HG02623 (cell line): ENCODE results near the gene GTF2F2.
"Not testable (repeated sequence)": the region's sequence is repeated elsewhere in the genome, so short reads cannot be mapped to it uniquely, and the experiment has no call there.

Experiments used
- ATAC-seq: cut with Tn5 transposase; IDR thresholded peaks from one replicate; pipeline ENCODE4 v1.9.1; 2021; ENCODE audit warnings: moderate library complexity; ENCODE audit not compliant: unreplicated experiment

The GTF2F2 gene

DNA sequence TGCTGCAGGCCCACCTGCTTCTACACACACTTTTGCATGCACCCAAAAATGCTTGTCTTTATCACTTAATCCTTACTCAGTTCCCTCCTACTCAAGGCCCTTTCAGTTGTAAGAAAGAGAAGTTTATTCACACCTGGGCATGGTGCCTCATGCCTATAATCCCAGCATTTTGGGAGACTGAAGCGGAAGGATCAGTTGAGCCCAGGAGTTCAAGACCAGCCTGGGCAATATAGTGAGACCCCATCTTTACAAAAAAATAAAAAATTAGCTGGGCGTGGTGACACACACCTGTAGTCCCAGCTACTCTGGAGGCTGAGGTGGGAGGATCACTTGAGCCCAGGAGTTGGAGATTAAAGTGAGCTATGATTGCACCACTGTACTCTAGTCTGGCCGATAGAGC is 178.2 kb downstream of the GTF2F2 start:
- ATAC-seq, result not testable (repeated sequence)

DNA sequence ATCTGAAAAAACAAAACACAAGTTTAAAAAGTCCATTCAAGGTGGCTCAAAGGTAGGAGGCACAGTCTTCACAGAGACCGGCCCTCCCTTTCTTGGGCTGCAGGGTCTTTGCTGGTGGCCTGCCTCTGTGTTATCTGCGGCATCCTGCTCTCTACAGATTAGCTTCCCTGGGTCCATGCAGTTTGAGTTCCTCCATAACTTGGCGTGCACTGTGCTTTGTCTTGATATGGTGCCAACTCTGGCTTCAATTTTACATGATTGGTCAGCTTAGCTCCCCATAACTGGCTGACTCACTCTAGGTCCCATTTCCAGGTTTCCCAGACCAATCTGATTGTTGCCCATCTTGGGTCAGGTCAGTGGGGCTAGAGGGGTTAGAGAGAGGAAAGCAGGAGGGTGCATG is 178.9 kb downstream of the GTF2F2 start:
- ATAC-seq, result no peak

DNA sequence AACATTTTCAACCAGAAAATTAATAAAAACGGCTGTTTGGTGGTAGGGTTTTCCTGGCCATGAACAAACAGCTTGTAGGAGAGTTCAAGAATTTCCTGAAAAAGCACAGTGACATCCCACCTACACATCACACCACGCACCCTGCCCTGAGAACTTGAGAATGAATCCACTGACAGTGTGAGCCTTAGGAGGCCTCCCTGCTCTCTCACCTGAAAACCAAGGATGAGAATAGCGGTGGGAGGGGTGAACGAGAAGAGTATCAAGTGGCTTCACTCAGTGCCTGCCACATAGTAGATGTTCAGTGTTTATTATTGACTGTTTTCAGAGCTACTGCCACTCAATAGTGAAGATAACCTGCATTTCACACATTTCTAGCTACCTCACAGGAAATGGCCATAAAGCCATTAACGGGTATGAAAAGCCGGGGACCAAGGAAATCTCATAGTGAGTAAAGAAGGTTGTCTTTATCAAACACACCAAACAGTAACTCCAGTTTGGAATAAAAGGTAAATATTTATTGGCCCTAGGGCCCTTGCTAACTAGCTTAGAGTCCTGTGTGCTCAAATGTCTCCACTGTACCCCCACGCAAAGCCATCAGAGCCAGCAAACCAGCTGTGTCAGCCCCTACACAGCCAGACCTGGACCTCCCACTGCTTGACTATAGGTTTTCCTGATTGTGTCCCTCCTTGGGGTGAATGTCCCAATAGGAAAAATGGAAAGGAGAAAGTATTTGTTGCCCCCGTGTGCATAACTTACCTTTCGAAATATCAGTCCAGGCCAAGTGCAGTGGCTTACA is 180.1 kb downstream of the GTF2F2 start:
- ATAC-seq, result no peak

DNA sequence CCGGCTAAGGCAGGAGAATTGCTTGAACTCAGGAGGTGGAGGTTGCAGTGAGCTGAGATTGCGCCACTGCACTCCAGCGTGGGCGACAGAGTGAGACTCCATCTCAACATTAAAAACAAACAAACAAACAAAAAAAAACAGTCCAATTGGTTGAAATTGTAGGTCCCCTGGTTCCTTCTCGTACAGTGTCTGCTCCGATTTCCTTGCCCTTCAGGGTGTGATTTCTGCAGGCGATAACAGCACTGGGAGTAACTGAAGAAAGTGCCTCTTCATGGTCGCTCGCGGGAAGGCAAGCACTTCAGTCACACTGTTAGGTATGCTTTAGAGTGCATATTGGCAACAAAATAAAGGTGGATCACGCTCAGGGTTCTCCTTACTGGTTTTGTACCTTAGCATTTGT is 181.0 kb downstream of the GTF2F2 start:
- ATAC-seq, result no peak

DNA sequence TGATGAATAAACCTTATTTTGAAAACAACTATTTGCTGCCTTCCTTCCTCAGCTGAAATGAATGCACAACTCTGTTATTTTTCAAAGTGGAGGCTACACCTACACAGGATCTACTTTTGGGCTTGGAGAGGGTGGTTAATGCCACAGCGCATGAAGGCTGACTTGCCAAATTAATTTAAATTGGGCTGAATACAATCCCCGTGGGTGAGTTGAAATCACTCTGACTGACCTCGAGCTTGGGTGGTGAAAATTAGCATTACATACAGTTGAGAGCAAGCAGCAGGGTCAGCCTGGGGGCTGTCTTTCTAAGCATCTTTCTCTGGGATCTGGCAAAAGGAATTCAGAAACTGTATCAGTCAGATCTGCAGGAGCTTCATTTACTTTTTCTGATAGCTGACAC is 182.2 kb downstream of the GTF2F2 start:
- ATAC-seq, result no peak

DNA sequence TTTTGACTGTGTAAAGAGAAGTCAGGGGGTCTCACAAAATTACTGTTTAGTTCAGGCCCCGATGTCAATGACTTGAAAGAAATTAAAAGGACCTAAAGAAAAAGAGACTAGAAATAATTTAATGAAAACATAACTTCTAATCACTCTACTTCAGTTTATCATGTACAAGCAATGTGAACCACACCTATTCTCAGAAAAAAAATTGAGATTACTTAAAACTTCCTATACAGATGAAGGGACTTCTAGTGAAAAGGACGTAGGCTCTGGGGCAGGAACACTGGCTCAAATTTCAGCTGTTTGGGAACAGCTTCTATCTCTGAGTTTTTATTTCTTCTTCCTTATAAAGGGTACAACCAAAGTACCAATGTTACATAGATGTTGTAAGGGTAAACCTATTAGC is 182.7 kb downstream of the GTF2F2 start:
- no peak for ATAC-seq

DNA sequence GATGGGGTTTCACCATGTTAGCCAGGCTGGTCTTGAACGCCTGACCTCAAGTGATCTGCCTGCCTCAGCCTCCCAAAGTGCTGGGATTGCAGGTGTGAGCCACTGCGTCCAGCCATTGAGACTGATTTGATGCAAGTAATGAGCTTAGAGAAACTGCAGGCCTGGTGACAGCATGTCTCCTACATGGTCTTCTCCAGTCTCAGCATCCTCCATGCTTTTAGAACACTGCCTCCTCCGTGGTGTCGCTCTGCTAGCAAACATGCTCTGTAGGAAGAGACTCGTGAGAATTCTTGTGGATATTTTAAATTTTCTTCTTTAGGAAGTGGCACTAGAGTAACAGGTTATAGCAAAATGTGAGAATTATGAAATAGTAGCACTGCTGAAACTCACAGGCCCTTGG is 183.6 kb downstream of the GTF2F2 start:
- no peak for ATAC-seq

DNA sequence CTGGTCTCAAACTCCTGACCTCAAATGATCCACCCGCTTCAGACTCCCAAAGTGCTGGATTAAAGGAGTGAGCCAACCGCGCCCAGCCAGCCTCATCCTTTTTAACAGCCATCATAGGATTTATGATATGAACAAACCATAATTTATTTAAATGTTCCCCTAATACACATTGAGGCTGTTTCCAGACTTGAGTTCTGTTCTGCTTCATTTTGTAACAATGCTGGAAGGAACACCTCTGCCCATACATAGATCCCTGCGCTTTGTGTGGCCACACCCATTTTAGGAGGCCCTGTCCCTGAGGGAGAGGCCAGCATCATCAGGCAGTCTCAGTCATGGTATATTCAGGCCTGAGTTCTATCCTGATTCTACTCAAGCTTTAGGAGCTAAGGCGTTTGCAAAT is 184.8 kb downstream of the GTF2F2 start:
- no peak for ATAC-seq

DNA sequence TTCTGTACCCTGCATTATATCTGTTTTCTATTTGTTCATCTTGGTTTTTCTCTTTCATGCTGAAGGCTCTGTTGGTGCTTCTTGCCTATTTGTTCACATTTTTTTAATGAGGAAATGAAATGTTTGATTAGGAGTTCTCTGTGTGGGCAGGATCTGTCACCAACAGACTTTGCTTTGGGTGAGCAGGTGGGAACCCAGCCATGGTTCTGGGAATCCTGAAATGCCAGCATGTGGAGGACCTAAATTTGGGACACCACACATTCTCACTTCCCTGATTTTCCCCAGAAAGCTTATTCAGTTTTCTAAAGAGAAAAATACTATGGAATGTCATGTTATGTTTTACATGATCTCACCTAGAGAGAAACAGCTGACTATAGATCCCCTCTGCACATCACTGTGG is 186.7 kb downstream of the GTF2F2 start:
- ATAC-seq, result no peak

DNA sequence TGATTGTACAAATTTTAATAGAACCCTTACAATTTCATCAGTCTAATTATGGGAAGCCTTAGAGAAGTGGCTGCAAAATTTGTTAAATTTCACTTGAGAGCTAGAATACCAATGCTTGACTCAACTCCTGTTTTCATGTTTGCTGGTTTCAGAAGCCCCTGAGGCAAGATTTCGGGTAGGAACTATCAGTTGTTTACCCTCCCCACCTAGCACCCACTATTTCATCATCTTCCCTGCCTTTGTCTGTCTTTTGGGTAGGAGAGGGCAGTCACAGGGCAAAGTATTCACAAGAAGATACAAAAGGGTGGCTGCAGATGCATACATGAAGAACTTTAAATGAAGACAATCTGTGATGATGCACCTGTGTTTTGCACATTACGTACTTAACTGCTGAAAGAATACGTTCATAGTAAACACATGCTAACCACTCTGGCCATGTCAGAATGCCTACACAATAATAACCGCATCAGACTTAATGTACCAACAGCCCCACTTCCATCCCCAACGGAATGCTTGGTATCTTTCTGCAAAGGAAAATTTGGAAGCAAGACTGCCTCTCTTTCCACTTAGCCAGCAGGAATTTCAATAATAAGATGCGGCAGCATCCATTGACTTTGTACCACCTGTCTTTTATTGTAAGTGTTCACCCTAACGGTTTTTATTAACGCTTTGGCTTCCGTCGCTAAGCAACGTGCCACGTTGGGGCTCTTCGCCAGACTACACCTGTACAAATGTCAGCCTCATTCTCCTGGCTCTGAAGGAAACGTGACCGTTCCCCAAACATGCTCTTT is 190.2 kb downstream of the GTF2F2 start:
- no peak for ATAC-seq

DNA sequence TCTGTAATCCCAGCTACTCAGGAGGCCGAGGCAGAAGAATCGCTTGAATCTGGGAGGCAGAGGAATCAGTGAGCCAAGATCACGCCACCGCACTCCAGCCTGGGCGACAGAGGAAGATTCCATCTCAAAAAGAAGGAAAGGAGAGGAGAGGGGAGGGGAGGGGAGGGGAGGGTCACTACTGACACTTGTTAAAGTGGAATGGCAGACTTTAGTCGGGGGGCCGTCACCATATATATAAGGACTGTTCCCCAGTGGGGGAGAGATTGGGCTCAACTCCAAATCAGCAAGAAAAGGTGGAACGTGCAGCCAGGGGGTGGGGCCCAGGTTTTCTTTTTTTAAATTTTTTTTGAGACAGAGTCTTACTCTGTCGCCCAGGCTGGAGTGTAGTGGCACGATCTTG is 194.5 kb downstream of the GTF2F2 start:
- no peak for ATAC-seq

DNA sequence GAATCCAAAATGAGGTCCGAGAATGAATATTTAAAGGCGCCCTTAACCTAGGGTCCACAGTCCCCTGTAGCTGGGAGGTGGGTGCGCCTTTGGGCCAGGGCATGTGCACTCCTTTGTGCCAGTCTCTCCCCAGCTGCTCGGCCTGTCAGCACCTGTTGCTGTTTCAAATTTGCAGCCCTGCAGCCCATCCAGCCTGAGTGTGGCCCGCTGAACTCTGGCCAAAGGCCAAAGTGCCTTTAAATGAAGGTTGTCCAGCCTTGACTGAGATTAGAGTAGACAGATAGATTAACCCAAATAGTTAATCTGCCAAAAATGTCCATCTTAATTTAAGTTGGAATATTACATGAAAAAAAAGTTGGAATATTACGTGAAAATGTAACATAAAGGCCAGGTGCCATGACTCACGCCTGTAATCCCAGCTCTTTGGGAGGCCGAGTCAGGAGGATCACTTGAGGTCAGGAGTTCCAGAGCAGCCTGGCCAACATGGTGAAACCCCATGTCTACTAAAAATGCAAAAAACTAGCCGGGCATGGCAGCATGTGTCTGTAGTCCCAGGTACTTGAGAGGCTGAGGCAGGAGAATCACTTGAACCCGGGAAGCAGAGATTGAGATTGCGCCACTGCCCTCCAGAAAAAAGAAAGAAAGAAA is 195.3 kb downstream of the GTF2F2 start:
- ATAC-seq, result no peak

DNA sequence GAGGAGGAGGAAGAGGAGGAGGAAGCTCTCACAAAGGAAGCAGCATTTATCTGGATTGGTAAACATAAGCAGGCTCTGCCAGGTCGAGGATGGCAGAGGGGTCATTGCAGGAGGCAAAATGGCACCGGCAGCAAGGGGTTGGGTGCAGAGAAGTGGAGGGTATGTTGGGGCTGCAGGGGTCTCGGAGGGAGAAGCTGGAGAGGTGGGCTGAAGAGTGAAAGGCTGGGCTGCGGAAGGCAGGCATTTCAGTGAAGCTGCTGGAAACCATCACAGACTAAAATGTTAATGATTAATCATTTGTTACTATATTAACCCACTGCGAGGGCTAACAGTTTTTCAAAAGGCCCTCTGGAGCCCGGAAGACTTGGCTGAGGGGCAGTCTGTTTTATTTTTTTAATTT is 196.0 kb downstream of the GTF2F2 start:
- ATAC-seq, result no peak

DNA sequence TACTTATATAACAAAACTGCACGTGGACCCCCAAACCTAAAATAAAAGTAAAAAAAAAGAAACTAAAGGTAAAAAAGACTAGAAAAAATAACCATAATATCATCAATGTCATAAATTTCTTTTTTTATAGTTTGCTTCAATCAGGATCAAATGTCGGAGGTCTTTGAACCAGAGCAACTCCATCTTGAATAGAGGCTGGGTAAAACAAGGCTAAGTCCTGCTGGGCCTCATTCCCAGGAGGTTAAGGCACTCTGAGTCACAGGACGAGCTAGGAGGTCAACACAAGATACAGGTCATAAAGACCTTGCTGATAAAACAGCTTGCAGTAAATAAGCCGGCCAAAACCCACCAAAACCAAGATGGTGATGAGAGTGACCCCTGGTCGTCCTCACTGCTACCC is 196.7 kb downstream of the GTF2F2 start:
- no peak for ATAC-seq

DNA sequence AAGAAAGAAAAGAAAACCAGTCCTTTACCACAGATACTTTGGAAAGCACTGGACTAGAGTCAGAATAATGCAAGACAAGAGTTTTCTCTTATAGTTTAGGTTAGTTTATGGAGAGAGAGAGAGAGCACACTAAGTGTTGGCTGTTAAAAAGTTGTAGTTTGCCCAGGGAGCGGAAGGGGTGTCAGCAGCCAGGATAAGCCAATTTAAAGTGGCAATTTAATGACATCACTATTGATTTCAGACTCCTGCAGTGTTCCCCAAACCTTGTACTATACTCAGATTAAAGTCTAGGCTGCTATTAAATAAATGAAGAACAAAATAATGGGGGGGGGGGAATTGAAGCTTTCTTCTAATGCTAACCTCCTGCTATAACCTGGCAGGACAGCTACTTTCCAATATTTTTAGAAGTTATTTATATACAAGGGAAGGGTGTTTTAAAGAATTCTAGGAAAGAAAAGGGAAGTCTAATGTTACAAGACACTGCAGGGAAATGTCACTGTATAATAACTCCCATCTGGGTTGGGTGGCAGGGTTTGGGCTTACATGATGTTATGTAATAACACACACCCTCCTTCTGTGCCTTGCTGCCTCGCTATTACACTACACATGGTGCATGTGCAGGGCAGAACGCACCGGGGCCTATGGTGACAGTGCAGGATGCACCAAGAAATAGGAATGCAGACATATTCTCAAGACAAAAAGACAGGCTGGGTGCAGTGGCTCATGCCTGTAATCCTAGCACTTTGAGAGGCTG is 200.7 kb downstream of the GTF2F2 start:
- ATAC-seq, result no peak

DNA sequence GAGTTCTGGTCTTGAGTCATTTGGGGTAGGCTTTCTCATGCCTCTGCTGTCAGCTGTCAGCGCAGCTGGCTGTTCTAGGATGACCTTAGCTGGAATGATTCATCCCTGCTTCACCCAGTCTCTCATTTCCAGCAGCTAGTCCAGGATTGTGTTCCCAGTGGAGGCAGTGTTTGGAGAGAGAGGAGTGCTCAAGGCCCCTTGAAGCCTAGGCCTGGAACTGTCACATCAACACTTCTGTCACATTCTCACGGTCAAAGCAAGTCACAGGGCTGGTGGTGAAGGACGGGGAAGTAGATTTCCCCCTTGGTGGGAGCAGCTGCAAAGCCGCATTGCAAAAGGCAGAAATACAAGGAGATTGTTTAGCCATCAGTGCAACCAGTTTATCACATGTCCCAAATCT is 205.5 kb downstream of the GTF2F2 start:
- ATAC-seq, result no peak

DNA sequence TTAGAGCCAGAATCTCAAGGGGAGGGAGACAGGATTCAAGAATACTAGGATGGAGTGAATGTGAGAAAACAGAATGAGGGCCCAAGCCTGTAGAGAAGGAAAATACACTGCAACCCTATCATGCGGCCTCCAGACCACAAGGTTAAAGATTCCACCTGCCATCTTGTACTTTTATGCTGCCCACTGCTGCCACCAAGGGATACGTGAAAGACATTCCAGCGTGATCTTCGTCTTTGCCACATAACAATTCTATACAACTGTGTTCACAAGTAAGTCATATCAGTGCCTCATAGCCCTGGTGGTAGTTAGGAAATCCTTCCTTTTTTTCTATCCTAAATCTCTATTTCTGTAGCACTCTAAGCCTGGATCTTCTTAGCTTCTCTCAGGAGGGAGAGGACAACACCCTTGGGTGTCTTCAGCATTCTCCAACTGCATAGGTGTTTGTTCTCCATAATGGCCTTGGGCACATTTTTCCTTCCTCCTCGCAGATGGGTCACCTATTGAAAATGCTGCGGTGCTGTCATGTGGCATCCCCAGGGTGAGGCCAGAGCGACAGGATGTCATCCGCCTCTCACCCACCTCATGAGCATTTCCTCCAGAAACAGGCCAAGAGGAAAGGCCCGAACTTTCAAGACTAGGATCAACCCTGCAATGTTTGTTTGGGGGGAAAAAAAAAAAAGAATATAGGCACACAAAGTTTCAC is 207.1 kb downstream of the GTF2F2 start:
- no peak for ATAC-seq

DNA sequence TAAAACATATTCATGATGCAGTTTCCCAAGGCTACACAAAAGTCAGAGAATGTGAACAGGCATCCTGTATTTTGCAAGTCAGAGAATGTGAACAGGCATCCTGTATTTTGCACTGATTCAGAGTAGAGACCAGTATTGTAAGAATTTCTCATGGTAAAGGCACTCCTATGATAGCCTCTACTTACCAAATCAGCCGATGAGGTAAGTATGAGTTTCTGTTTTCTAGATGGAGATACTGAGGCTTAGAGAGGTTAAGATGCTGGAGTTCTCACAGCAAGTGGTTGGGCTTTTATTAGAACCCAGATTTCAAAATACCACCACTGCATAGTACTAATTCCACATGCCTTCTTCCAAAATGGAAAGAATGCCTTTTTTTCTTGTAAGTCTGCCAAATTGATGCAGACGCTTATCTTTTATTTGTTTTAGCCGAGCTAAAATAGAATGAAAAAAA is 208.4 kb downstream of the GTF2F2 start:
- ATAC-seq, result no peak

DNA sequence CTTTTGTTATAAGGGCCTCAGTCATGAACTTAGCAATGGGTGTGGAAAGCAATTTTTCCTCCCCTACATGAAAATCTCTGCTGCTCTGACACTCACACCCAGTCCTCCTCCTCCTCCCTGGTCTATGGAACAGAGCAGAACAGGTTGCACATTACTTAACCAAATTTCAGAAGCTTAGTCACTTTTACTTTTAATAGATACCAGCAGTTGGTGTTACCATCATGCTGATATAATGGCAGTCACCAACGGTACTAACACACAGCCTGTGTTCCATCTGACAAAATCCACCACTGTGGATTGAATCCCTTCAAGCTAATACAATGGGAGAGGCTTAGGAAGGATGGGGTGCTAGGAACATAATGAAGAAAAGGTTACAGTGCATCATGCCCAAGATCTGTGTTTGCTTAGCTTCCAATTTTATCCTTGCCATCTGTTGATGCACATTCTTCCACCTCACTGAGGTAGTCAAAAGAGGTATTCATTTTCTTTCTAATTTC is 210.9 kb downstream of the GTF2F2 start:
- ATAC-seq, result no peak

DNA sequence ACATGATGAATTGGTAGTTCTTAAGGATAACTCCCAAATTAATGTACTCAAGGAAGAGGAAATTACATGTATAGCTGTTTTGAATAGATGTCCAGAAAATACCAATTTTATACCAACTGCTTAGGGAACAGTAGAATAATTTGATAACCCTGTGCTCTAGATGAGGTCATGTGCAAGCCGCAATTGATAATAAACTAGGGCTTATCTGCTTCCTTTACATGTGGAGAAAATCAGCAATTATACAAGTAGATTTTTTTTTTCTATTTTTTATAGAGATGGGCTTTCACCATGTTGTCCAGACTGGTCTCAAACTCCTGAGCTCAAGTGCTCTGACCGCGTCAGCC is 211.4 kb downstream of the GTF2F2 start:
- no peak for ATAC-seq
